ENCODE results near the gene PRKD1.

PRKD1 gene

DNA sequence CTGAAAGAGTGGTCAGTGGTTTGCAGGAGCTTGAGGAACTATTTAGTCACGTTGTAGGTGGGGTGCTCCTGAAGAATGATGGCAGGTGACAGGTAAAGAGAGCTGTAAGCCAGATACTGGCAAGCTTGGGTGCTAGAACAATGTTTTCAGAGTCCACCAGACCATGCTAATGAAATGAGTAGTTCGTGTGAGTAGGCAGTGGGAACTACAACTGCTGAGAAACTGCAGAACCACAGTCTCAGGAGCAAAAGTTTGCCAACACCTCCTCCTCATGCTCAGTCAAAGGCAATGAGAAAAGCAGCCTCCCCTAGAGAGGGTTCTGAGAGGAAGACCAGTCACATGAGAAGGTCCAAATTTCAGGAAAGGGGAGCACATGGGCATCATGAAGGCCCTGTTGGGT, 91.3 kb downstream of the PRKD1 start:
- no peak for DNase-seq

DNA sequence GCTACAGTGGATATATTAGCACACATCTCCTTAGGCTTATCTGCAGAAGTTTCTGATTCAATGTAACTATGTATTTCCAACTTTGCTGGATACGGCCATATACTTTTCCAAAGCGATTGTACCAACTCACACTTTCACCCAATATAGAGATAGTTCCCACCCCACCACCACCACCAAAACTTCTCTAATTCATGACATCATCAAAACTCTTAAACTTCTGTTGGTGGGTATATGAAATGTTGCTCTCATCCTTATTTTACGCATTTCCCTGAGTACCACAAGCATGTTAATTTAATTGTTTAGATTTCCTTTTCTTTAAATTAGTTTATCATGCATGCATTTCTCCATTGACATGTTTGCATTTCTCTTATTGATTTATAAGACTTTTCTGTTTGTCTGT, 95.6 kb downstream of the PRKD1 start:
- DNase-seq: no peak

DNA sequence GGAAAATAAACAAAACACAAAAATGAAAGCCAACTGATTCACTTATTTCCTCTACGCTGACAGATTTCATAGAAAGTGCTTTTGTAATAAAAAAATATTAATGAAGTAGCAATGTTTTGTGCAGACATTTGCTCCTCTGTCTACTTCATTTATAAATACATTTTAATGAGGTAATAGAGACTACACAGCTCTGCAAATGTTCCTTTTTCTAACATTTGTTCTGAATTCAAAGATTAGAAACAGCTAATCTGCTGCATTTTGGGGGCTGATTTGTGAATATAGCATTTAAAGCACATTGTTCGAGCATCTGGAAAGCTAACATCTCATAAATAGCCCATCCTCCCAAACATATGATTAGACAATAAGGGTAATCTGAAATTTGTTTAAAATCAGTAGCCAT, 97.8 kb downstream of the PRKD1 start:
- DNase-seq: no peak

DNA sequence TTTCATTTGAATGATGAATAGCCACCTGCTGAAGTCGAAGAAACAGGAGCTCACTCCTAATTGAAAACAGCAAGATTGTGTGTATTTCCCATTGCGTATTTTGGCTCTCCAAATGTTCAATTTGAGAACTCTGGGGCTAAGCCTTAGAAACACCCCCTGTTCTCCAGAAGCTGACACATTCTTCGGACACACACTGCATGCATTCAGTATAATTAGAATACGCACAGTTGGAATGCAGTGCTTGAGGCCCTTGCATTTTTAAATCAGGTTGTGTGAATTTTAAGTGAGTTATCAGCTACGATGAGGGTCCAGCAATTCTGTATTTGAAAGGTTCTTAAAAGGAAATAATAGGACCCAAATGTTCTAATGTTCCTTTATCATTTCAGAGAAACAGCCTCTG, 103.8 kb downstream of the PRKD1 start:
- DNase-seq: no peak

DNA sequence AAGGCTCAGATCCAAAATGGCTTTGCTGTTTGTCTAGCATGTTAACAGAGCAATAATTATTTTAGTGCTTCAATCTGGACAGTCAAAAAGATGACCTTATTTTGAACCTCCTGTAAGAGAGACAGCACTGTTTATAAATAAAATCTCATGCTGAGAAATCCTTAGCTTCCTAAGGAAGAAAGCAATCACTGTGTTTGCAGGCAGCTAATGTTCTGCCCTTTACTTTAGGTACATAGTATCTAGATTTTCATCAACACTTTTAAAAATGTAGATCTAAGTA, 105.3 kb downstream of the PRKD1 start:
- no peak for DNase-seq

DNA sequence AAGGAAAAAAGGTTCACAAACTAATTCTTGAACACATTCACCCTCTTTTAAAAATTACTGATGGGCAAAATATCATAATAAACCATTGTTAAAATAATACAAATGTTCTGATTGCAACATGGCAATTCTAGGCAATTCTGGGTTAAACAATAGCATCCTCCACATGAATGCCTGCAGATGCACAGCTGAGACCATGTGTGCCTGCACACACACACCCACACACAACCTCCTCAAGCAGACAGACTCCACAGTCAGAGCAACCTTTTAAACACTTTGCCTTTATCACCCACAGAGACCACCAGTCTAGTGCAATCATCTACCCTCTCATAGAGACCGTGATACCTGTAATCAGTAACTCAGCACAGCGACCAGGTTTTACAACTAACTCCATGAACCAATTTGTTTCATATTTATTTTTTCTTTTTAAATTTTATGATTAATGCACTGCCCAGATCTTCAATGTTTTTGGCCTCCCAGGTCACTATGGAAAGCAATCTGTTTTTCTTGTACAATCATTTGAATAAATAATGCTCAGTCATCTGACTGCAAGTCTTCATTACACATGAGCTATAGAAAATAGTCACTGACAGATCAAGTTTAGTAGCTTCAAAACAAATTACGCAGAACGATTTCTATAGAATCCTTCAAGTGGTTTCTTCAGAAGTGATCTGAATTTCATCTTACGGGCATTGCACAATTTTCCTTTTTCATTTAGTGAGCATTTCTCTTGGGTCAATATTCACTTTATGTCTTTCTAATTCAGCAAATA, 105.8 kb downstream of the PRKD1 start:
- DNase-seq: no peak

DNA sequence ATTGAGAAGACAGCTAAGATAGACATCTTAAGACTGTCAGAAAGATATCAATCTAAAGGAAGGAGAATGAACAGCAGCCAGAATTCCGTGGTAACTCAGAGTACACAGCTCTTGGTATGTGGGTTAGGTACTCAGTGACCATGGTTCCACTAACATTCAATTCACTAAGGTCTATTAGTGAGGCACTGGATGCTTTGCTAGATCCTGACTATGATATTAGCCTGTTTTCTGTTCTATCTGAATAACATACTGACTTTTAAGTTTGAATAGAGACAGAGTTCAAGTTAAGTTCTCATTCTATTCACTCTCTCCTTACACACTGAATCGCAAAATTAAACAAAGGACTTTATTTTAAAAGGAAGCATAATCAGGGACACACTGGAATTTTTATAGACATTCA, 106.4 kb downstream of the PRKD1 start:
- DNase-seq: no peak

DNA sequence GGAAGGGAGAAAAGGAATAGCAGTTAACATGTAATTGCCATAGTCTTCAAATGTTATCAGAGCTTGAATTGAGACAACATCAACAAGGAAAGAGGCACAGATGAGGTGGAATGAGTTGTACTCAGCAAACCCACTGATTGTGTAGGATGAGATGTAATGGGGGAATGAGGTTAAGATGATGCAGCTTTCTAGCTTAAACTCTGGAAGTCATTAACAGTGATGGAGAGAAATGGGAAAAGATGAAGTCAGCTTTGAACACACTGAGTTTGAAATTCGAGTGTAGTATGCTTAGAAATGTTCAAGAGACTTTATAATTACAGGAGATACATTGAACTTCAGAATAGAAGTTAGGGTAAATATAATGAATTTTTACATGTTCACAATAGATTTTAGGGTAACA, 106.9 kb downstream of the PRKD1 start:
- no peak for DNase-seq

DNA sequence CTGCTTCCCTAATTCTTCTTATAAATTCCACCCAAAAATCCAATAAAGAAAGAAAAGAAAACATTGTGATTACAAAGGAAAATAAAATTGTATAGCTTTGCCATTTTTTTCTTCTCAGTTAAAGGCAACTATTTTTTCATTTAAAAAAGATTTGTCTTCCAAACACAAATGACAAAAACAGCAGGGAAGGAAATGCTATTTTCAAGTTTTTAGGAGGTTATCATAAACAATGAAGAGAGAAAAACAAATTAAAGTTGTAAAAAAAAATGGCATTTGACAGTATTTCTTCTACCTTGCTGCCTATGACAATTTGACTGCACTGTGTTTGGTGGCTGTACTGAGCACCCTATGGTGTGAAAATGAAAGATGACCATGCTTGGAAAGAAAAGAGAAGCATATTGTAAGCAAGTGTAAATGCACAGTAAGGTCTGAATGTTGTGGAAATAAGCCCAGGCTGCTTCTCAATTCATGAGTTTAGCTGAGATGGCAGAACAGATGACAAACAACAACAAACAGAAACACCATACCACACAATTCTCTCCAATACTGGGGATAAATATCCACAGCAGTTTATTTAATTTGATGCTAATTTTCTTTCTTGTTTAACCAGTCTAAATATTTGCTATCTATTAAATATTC, 109.8 kb downstream of the PRKD1 start:
- no peak for DNase-seq

DNA sequence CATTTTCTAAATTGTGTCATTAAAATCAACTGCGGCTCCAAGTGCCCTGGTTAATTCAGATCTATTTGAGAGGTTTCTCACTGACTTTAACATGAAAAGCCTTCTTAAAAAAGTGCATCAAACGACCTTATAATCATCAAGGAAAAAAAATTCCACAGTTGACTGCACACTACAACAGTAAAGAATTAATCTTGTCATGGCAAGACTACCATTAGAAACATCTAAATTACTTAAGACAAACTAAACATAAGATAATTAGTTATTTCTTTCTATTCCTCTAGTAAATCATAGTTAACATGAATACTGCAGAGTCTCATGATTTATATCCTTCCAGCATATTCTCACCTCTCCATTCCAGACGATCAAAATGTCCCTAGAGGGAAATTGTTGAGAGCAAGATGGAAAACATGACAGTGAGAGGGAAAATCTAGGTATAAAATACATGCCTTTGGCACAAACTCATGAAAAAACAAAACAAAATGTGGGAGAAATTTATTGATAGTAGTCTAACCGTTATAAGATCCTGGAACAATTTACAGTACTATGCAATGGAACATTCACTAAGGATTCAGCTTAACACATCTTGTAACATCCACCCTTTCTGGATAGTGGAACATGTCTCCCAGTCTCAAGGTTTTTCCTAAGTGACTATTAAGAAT, 112.5 kb downstream of the PRKD1 start:
- DNase-seq: no peak

DNA sequence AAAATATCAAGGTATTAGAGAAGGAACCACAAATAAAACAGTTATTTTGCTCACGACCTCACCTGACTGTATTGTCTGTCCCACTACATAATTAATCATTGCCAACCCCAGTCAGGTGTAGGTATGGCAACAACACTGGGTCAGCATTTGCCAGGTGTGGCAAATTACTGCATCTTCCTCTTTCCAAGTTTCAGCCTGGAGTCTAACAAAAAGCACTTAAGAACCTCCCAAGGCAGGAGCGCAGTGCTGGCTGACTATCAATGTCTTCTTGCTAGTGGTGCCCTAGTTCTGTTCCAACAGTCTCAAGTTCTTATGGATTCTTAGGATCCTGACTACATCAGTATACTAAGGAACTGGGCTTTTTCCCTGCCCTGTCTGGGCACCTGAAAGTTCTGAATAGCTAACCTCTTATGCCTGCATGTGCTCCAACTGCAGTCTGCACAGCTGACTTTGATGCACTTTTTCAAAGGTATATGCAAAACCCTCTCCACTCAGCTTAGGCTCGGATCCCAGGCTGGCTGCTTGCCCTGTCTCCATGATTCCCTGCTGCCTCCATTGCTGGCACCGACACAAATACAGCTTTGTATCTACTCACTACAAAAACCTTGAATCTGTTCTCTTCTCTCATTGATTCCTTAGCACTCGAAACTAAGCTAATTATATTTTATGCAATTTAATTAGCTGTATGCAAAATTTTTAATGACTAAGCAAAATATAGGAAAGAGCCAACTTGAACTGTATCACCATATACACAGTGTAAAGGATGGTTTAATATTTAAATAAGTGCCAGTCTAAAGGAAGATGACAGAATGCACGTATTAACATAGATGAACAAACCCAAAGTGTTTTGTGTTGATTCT, 113.3 kb downstream of the PRKD1 start:
- no peak for DNase-seq

DNA sequence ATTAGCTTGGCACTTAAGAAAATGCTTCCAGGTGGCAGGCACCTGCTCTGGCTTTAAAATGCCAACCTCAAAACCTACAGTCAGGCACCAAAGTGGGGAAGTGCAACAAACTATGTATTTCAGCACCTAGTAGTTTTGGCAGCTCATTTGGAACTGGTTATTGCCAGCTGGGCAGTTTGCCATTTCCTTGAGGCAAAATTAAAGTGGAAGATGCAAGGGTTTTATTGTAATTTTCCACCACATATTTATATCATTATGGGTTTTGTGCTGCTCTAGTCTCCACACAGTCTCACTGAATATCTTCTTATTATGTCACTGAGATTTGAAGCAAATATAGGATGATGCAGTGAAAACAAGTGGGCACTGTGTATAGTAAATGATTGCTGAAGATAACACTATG, 117.0 kb downstream of the PRKD1 start:
- no peak for DNase-seq

DNA sequence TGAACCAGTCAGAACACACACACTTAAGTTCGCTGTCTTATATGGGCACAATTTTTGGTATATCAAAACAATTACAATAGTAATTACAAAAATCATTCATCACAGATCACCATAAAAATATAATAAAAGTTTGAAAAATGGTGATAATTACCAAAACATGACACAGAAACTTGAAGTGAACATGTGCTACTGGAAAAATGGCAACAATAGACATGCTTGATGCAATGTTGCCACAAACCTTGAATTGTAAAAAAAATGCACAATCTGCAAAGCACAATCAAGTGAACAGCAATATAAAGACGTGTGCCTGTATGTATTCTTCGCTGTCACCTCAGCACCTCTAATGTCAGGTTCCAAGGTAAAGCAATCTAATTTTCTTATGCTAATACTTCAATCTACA, 117.6 kb downstream of the PRKD1 start:
- no peak for DNase-seq

DNA sequence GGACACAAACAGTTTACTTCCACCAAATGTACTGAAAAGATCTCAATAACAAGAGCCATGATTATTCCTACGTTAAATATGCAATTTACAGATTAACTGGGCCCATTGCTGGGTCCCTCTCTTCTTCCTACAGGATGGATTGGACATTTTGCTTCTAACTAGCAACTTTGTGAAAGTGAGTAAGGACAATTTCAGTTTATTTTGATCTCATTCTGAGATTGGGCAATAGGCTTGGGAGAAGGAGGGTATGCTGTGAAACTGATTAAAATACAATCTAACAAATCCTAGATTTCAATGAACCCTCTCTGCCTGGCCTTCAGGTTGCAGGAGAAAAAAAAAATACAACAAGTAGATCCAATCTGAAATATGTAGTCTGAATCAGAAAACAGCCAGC, 121.5 kb downstream of the PRKD1 start:
- no peak for DNase-seq

DNA sequence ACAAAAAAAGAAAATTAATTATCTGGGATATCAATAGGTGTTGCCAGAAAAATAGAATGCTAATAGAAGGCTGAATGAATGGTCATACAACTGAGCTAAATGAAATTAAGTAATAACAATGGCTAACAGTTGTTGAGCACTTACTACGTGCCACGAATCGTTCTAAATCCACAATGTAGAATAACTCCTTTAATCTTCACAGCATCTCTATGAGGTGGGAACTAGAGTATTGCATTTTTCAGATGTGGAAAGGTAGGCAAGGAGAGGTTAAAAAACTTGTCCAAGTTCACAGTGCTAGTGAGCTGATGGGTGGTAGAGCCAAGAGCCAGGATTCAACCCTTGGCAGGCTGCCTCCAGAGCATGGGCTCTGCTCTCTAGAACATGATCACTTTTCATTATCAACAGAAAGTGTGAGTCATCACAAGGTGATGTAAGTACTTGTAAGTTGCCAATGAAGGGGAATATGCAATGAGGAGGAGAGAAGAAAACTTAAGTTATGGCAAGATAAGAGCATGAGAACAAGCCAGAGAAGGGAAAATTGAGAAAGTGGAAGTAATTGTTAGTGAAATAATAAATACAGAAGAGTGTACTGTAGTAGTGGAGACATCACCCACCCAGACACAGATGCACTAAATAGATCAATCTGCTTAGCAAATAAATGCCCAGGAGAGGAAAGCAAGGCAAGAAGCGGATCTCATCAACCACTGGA, 122.1 kb downstream of the PRKD1 start:
- no peak for DNase-seq

DNA sequence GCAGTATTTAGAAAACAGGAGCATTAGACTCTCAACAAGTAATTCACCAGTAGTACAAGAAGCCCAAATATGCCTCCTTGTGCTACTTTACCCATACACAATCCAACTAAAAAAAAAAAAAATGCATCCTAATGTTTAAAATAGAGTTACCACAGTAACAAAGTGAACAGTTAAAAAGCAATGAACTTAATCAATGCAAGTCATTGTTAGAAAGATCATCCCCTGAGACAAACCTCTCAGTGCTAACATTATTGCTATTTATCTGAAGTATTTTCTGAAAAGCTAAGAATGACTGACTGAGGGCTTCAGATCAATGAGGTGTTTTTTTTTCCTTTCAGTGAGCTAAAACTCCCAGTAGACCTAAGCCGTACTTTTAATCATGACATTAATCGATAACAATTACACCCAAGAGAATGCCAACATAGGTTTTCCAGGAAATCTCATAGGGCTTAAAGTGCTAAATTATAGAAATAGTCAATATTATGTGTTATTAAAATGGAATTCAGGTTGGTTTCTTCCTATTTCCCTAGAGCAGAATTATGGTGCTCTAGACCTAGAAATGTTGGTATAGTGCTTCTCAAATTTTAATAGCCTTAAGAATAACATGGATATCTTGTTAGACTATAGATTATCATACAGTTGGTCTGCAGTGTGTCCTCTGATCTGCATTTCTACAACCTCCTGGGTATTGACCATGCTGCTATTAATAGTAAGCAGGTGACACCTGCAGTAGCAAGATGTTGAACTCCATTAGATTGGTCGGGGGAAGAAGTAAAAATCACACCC, 123.0 kb downstream of the PRKD1 start:
- DNase-seq: no peak

DNA sequence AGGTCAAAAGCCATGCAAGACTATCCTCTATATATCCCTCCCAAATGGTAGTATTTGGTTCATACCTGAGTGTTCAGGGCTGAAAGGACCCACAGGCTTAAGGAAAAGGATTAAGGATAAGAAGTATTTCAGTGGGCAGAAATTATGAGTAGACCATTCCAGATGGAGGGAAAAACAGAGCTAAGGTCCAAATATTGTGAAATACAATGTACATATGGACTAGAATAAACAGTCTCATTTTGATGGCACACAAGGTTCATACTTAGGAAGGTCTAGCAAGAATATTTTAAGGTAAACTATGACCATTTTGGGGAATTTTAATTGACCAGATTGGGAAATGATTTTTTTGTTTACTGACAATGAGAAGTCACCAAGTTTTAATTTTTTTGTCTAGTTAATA, 124.6 kb downstream of the PRKD1 start:
- DNase-seq: no peak

DNA sequence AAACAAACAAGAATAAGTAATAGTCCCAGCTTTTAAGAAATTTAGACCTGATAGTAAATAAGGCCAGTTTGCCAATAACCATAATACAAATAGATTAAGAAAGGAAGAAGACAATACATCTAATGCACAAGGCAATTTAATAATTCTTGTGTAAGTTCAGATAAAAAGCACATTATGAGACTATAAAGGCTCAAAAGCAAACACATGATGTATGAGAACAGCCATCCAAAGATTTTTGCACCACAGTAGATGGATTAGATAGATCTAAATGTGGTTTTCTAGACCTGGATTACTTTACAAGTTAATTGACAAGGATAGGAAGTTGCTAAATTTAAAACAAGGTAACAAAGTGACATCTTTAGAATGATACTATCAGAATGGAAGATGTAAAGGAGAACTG, 125.4 kb downstream of the PRKD1 start:
- no peak for DNase-seq

DNA sequence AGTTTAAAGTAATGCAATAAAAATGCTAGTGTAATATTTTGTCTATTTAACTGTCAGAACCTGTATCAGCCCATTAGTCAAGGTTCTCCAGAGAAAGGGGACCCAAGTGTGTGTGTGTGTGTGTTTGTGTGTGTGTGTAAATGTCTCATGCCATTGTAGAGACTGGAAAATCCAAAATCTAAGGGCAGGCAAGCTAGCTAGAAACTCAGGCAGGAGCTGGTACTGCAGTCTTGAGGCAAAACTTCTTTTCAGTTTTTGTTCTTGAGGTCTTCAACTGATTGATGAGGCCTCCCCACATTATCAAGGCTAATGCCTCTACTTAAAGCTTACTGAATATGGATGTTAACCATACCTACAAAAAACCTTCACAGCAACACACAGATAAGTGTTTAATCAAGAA, 126.7 kb downstream of the PRKD1 start:
- no peak for DNase-seq

DNA sequence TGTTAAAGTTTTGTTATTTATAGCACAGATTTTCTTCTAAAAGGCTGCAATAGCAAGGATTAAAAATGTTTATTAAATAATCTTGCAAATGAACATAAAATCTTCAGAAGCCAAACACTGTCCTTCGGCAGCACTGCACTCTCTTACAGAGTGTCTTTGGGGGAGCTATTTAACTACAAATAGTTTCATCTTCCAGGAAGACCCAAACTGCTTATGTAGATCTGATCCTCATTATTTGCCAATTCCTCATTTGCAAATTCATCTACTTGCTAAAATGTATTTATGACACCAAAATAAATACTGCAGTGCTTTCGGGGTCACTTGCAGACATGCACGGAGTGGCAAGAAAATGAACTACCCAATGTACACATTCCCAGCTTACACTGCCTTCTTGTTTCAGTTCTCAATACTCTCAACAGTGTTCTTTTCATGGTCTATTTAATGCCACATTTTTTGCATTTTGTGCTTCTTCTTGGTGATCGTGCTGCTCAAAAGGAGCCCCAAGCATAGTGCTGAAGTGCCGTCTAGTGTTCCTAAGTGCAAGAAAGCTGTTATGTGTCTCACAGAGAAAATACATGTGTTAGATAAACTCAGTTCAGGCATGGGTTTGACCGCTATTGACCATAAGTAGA, 128.1 kb downstream of the PRKD1 start:
- DNase-seq: no peak

DNA sequence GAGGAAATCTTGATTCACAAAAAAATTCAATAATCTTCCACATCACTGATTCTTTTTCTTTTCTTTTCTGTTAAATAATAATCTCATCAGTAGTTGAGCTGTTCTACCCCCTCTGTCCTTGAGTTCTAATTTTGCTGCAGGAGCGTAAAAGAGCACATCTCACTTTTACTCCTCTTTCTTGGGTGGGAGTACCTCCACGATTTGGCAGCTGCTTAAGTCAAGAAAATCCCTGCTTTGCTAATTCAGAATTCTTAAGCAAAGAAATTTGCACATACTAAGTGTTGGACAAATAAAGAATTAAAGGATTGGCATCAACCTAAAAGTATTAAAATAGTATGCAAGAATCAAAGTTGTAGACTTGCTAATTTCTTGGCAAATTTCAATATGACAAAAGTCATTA, 128.8 kb downstream of the PRKD1 start:
- no peak for DNase-seq
